Gastrocnemius medialis (tissue), 4 donors: ENCODE results near the gene NT5DC2. TPM values are rescaled to one million over a fixed set of nuclear protein-coding genes. Genes with fewer than 3 reads are reported as not detected.
"Not testable (repeated sequence)": the region's sequence is repeated elsewhere in the genome, so short reads cannot be mapped to it uniquely, and the experiment has no call there.

Experiments
- ATAC-seq, 2 donors: fragments of 150-250 bp; one replicate each; pipeline ENCODE4 v1.9.1; 2016
- DNase-seq, 2 donors: peaks; one replicate each; pipeline ENCODE4 v3.0.0-alpha.2; 2019
- H3K27ac ChIP-seq, 4 donors: fragments of 200-600 bp; sonication (generic); 1 replicate in 1 of 4; 2 replicates in 3 of 4; pipeline ENCODE4 v1.5.1; 2016 to 2018; ENCODE audit warnings: mild to moderate bottlenecking in 2 of 4, moderate library complexity in 1 of 4
- H3K27me3 ChIP-seq, 3 donors: fragments of 200-600 bp; sonication (generic) in 2 of 3; 1 replicate in 1 of 3; 2 replicates in 2 of 3; pipeline versions ENCODE4 v1.5.1 to v1.6.0; 2016 to 2019; ENCODE audit warnings: mild to moderate bottlenecking in 1 of 3, moderate library complexity in 1 of 3
- H3K36me3 ChIP-seq, 2 donors: fragments of 200-600 bp; sonication (generic) in 1 of 2; one replicate each; pipeline ENCODE4 v1.5.1; 2017 to 2018
- H3K4me1 ChIP-seq, 2 donors: fragments of 200-600 bp; sonication (generic) in 1 of 2; one replicate each; pipeline ENCODE4 v1.5.1; 2016 to 2017; ENCODE audit warnings: mild to moderate bottlenecking in 2 of 2
- H3K4me3 ChIP-seq, 4 donors: fragments of 200-600 bp; sonication (generic) in 3 of 4; 1 replicate in 1 of 4; 2 replicates in 3 of 4; pipeline ENCODE4 v1.5.1; 2016 to 2019; ENCODE audit warnings: mild to moderate bottlenecking in 2 of 4
- H3K9me3 ChIP-seq, 3 donors: fragments of 200-600 bp; sonication (generic) in 2 of 3; 1 replicate in 1 of 3; 2 replicates in 2 of 3; pipeline ENCODE4 v1.5.1; 2016 to 2019
- POLR2A ChIP-seq, 2 donors: fragments of 450-650 bp; IDR thresholded peaks; one replicate each; pipeline ENCODE4 v1.6.1; 2017; ENCODE audit warnings: antibody characterized with exemption in 2 of 2, mild to moderate bottlenecking in 2 of 2, moderate library complexity in 2 of 2
- in situ Hi-C, 4 donors: fragments of 200-750 bp; cut with MboI; loops; one replicate each; pipeline versions ENCODE4 v1.15.0 to v1.8.0; 2017; ENCODE audit warnings: low sequenced_read_pairs in 4 of 4
- intact Hi-C: fragments of 100-400 bp; cut with DNase I; formaldehyde crosslinking; loops from one replicate; pipeline ENCODE4 v1.15.1; 2023; ENCODE audit warnings: low total_unique reads
- total RNA-seq, 4 donors: library from RNA; depleted of rRNA; stranded (reverse); fragments of >200 nt; gene quantifications; one replicate each; pipeline versions ENCODE4 v1.1.0 to v1.2.3, GENCODE V29; 2016
- TF ChIP-seq, protein P1 (sequence below), 5 experiments: fragments of 450-650 bp in 3 of 5; fragments of 200-600 bp in 2 of 5; sonication (generic) in 2 of 5; IDR thresholded peaks in 4 of 5; conservative IDR thresholded peaks in 1 of 5; 1 replicate in 4 of 5; 2 replicates in 1 of 5; pipeline ENCODE4 v1.5.1; 2016 to 2019; ENCODE audit warnings: antibody characterized with exemption in 5 of 5, mild to moderate bottlenecking in 3 of 5, moderate library complexity in 3 of 5

The NT5DC2 gene
- total RNA-seq, 4 donors from 2014 or later = 4.4 to 14.7 (median 8.1) TPM

DNA sequence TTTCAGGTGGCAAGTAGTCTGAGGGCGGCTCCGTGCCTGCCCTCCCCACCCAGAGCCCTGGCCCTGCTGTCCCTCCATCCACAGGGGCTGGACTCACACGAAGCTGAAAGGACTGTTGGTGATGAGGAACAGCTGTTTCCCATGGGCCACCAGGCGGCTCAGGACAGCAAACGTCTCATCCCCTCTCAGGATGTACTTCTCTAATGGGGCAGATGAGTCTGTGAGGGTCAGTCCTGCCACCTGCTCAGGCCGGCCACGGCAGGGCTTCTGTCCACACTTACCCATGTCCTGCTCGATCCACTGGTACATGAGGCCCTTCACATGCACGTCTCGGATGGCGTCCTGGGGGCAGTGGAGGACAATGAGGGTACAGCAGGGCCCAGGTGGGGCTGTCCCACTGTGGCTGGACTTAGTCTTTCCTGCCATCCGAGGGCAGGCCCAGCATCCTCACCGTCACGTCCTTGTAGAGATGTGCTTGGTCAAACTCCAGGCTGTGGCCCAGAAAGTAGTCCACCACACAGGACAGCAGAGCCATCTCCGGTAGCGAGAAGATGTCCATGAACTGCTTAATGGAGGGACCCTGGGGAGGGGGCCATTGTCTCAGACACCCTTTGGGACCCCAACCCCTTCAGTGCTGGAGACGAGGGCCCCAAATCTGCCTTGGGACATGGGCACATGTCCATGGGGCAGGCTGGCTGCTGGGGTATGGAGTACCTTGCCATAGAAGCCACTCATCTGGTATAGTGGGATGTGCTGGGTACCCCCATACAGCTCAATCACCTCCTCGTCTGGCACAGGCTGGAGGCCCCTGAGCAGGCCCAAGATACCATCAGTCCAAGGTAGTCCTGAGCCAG is 5.7 kb downstream of the NT5DC2 start:
- in situ Hi-C loops (no loop called here), intact Hi-C loops (no loop called here)
- Histone ChIP-seq H3K9me3 (no peaks in the 10 kb centered on the region), H3K27ac (peak overlapping the region in 2 of 4 donors; percentile 67 to 80), H3K36me3 (no peaks in the 10 kb centered on the region), H3K4me3 (no peak overlapping the region), H3K4me1 (peaks cover 40% of the 10 kb centered on the region in 2 donors), H3K27me3 (no peaks in the 10 kb centered on the region)
- ATAC-seq (no peak), DNase-seq (peak in 1 of 2 donors; percentile 6)
- TF ChIP-seq, protein P1, sequence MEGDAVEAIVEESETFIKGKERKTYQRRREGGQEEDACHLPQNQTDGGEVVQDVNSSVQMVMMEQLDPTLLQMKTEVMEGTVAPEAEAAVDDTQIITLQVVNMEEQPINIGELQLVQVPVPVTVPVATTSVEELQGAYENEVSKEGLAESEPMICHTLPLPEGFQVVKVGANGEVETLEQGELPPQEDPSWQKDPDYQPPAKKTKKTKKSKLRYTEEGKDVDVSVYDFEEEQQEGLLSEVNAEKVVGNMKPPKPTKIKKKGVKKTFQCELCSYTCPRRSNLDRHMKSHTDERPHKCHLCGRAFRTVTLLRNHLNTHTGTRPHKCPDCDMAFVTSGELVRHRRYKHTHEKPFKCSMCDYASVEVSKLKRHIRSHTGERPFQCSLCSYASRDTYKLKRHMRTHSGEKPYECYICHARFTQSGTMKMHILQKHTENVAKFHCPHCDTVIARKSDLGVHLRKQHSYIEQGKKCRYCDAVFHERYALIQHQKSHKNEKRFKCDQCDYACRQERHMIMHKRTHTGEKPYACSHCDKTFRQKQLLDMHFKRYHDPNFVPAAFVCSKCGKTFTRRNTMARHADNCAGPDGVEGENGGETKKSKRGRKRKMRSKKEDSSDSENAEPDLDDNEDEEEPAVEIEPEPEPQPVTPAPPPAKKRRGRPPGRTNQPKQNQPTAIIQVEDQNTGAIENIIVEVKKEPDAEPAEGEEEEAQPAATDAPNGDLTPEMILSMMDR (IDR thresholded peaks at IDR 0.05 in 4 of 5, conservative IDR thresholded peaks at IDR 0.05 in 1 of 5) = no peak
- TF ChIP-seq POLR2A (IDR thresholded peaks at IDR 0.05) = no peak

DNA sequence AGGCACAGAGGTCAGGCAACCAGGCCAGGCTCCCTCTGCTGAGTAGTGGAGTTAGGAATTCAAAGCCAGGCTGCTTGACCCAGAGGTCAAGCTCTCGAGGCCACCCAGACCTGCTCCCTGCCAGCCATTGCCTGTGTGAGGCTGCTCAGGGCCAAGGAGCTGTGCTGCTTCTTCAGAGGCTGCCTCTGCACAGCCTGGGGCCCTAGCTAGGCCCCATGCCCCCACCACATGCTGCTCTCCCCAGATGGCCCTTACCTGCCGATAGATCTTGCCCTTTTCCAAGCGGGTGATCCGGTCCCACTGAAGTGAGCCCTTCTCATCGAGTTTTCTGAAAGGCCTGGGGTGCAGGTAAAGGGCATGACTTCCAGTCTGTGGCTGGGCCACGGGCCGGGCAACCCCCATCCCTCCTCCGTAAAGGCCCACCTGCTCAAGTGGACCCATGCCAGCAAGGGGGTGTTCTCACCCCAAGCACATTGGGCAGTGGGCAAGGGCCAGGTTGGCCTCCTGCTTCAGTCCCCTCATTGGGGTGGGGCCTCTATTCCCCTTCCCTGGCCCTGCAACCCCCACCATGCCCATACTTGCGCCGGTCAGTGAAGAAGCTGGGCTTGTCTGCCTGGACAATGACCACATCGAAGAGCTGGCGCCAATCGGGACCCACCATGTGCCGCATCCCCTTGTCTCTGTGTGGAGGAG is 6.5 kb downstream of the NT5DC2 start:
- H3K27ac ChIP-seq = peak overlapping the region in 3 of 4 donors; percentile 5 to 80 (median 67)
- no peaks in the 10 kb centered on the region for H3K36me3 ChIP-seq

DNA sequence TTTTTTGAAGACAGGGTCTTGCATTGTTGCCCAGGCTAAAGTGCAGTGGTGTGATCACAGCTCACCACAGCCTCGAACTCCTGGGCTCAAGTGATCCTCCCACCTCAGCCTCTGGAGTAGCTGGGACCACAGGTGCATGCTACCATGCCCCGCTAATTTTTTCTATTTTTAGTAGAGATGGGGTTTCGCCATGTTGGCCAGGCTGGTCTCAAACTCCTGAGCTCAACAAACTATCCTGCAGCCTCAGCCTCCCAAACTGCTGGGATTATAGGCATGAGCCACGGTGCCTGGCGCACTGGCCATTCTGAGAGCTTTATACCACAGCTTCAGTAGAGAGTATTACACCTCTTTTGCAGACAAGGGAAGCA is 7.0 kb downstream of the NT5DC2 start:
- H3K36me3 ChIP-seq, H3K27me3 ChIP-seq, ATAC-seq, intact Hi-C loops, DNase-seq, H3K9me3 ChIP-seq, in situ Hi-C loops, H3K4me3 ChIP-seq: not testable (repeated sequence)
- Histone ChIP-seq H3K4me1 (peaks cover 28 to 32% of the 10 kb centered on the region in 2 donors), H3K27ac (peak overlapping the region in 3 of 4 donors; percentile 67 to 80 (median 72))

More for the DNA sequence above, 6.5 kb downstream of the NT5DC2 start:
- ATAC-seq (no peak), DNase-seq (no peak)
- Histone ChIP-seq H3K4me3 (no peak overlapping the region), H3K9me3 (no peaks in the 10 kb centered on the region), H3K27me3 (no peaks in the 10 kb centered on the region), H3K4me1 (peaks cover 33 to 37% of the 10 kb centered on the region in 2 donors)
- in situ Hi-C loops = no loop called here
- intact Hi-C loops = no loop called here
- TF ChIP-seq POLR2A (IDR thresholded peaks at IDR 0.05) = no peak
- TF ChIP-seq, protein P1 (IDR thresholded peaks at IDR 0.05 in 4 of 5, conservative IDR thresholded peaks at IDR 0.05 in 1 of 5) = no peak

DNA sequence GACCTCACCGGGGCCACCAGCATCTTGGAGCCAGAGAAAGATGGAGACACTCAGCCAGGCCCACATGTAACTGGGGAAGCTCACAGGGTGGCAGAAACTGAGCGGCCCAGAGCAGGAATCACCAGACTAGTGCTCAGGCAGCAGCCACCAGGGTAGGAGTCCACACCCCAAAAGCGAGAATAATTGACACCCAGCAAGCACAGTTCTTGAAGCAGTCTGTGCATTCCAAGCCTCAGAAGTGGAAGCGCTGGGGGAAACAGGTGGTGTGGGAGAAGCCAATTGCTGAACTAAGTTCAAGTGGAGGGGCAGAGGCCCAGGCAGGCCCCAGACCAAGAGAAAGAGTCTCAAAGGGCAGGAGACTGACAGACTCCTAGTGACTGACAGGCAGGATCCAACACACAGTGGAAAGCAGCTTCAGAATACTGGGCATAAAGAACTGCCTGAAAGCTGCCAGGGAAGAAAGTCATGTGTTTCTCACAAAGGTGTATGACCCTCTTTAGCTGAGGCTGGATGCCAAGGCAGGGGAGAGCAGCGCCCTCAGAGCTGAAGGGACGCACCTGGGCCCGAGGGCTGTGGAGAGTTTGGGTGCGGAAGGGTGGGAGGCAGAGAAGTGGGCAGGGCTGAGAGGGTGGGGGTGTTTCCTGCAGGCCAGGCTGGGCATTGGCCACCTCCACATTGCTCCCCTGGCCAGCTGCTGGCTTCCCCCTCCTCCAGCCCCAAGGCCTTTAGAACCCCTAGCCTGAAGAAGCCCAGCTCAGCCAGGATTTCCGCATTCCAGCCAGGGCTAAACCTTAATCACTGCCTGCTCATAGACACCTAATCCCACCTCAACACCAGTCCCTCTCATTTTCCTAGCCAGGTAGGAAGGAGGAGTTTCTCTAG is 7.7 kb downstream of the NT5DC2 start:
- Histone ChIP-seq H3K27me3 (no peaks in the 10 kb centered on the region), H3K27ac (peak overlapping the region; percentile 61 to 80 (median 70)), H3K9me3 (no peaks in the 10 kb centered on the region), H3K4me3 (no peak overlapping the region), H3K36me3 (no peaks in the 10 kb centered on the region), H3K4me1 (peaks cover 23 to 25% of the 10 kb centered on the region in 2 donors)
- no peak for DNase-seq
- in situ Hi-C loops (no loop called here), intact Hi-C loops (no loop called here)
- no peak for TF ChIP-seq POLR2A (IDR thresholded peaks at IDR 0.05)
- TF ChIP-seq, protein P1 (IDR thresholded peaks at IDR 0.05 in 4 of 5, conservative IDR thresholded peaks at IDR 0.05 in 1 of 5) = no peak
- no peak for ATAC-seq
